COLO668 (cell line): ENCODE data around the gene NFX1.
"Not testable (repeated sequence)": the region's sequence is repeated elsewhere in the genome, so short reads cannot be mapped to it uniquely, and the experiment has no call there.

Experiments
- DNase-seq: peaks from one replicate; lab custom pipeline; 2025; ENCODE audit not compliant: unreplicated experiment; lab: John Stamatoyannopoulos, UW

Gene NFX1

DNA sequence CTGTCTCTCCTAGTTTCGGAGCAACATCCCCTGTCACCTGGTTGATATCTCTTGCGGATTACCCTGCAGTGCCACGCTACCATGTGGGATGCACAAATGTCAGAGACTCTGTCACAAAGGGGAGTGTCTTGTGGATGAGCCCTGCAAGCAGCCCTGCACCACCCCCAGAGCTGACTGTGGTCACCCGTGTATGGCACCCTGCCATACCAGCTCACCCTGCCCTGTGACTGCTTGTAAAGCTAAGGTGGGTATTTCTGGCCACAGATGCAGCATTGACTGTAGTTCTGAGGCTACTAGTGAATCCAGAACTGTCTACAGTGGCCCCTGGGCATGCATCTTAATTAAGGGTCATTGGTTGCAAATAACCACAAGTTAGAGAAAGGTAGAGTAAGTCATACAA is 61.2 kb downstream of the NFX1 start:
- no peak for DNase-seq

DNA sequence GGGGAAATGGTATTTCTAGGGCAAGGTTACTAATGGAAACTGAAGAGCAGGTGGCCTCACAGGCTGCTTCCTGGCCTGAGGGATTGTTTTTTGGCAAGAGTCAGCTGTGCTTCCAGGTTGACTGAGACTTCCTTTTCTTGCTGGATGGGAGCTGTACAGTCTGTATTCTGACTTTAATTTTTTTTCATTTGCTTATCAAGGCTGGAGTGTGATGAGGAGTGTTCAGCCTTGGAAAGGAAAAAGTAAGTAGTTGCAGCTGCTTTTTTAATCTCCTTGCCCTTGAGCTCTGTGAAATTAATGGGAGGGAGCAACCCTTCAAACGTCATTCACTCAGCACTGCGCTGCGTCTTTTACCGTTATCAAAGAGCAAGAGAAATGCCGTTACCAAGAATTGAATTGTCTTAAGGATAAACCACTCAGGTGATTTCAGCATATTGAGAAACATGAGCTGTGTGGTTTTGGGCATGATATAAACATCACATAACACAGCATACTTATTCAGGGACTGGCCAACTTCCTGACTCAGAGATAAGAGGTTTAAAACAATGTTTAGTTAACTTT is 64.4 kb downstream of the NFX1 start:
- DNase-seq, result no peak

DNA sequence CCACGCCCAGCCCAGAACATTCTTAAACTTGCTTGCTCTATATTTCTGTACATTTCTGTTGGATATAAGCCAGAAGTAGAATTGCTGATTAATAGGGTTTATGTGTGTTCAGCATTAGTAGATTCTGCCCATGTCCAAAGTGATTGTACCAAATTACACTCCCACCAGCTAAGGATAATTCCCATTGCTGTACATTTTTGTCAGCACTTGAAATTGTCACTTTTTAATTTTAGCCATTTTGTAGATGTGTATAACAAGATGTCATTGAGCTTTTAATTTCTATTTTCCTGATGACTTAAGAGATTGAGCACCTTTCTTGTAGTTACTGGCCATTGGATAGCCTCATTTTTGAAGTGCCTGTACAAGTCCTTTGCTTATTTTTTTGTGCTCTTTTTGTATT is 65.6 kb downstream of the NFX1 start:
- DNase-seq, result no peak

DNA sequence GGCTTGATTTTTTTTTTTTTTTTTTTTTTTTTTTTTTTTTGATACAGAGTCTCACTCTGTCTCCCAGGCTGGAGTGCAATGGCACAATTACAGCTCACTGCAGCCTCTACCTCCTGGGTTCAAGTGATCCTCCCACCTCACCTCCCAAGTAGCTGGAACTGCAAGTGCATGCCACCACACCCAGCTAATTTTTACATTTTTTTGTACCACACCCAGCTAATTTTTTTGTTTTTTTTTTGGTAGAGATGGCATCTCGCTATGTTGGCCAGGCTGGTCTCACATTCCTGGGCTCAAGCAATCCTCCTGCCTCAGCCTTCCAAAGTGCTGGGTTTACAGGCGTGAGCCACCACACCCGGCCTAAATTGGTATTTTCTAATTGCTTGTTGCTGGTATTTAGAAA is 68.3 kb downstream of the NFX1 start:
- not testable (repeated sequence) for DNase-seq

DNA sequence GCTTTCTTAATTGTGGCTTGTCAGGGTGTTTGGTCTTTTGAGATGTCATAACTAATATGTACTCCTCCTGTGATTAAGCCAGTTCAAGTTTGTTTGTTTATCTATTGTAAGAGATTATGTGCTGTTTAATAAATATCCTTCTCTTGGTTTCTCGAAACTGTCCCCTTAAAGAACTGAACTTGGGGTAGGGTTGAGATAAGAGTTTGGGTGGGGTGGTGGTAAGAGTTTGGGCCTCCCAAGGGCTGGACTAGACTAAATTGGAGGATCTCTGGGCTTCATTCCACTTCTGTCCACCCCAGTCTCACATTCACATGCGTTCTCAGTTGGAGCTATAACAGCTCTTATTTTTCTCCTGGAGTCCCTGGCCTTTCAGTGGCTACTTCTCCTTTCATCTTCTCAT is 73.8 kb downstream of the NFX1 start:
- DNase-seq, result no peak

DNA sequence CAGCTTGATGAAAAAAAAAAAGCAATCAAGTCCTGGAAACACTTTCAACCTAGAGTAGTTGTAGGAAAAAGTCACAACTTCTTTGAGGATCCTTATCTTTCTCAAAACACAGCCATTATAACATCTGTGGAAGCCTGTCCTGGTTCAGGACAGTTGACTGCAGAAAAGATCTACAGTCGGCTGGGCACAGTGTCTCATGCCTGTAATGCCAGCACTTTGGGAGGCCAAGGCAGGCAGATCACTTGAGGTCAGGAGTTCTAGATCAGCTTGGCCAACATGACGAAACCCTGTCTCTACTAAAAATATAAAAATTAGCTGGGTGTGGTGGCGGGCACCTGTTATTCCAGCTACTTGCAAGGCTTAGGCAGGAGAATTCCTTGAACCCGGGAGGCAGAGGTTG is 74.5 kb downstream of the NFX1 start:
- not testable (repeated sequence) for DNase-seq

DNA sequence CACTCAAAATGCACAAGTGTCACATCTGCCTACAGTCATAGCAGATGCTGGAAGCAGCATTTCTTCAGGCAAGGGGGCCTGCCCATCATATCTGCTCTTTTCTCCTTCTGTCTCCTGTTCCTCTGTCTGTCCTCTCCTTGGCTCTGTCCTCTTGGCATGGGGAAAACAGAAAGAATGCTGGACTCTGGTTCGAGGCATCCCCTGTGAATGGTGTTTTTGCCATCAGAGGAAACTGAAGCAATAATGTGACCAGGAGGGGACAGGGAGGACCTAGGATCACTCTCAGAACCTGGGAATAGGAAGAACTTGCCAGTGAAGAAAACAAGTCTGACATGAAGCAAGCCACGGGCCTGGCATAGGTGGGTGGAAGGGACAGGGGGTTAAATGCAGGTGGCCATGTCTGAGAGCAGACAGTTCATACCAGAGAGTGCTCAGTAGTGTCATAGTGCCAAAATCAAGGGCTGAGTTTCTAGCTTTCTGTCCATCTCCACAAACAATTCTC is 76.7 kb downstream of the NFX1 start:
- DNase-seq, result no peak

DNA sequence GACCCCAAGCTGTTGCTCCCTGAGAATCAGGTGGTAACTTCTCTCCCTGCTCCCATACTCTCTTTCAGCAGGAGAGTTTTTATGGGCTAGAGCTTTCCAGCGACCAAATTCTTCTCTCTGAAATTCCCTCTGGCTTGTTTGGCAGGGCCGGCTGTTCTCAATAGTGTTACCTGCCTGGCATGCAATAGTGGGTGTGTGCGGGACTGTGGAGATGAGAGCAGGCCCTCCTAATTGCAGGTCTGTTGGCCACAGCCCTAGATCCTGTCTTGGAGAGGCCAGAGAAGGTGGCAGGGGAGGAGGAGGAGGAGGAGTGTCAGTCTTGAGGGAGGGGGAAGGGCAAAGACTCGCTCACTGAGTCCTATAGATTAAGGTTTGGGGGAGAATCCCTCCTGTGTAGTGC is 82.6 kb downstream of the NFX1 start:
- DNase-seq, result no peak

DNA sequence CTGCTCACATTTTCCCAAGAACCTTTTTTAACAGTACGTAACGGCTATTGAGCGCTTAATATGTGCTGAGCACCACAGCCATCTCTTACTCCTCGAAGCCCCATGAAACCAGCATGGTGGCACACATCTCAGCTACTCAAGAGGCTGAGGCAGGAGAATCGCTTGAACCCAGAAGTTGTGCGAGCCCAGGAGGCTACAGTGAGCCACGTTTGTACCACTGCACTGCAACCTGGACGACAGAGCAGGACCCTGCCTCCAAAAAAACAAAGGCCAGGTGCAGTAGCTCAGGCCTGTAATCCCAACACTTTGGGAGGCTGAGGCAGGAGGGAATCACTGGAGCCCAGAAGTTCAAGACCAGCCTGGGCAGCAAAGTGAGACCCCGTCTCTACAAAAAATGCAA is 83.9 kb downstream of the NFX1 start:
- DNase-seq, result no peak

DNA sequence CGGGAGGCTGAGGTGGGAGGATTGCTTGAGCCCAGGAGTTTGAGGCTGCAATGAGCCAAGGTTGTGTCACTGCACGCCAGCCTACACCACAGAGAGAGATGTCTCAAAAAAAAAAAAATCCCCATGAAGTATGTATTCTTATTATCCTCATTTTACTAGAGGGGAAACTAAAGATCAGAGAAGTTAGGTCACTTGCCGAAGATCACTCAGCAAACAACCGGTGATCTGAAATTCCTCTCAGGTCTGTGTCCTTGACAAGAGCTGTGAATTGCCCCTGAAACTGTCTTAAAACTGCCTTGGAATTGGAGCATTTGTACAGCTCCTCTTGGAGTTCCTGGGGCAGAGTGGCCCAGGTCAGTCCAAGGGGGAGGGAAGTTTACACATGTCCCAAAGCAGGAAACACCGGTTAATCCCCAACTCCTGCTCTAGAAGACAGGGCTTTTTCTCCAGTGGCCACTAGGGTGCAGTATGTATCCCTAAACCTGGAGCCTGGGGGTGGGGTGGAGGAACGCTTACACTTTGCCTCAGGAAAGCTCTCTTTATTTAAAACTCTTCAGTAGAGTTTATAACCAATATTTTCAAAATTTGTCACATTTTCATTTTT is 84.4 kb downstream of the NFX1 start:
- peak; percentile 62 for DNase-seq

DNA sequence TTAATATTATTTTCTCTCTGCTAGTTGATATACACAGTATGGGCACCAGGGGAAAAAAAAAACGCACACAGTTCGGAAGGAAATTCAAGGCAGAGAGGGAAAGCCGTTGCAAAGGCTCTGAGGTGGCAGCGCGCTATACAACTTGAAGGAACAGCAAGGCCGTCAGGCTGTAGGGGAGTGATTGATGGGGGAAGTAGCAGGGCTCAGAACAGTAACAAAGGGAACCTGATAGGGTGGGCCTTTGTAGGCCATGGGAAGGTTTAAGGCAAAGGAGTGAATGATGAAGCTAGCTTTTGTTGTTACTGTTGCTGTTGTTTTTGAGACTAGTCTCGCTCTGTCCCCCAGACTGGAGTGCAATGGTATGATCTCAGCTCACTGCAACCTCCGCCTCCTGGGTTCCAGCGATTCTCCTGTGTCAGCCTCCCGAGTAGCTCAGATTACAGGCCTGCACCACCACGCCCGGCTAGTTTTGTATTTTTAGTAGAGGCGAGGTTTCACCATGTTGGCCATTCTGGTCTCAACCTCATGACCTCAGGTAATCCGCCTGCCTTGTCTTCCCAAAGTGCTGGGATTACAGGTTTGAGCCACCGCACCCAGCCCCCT is 85.0 kb downstream of the NFX1 start:
- DNase-seq, result no peak

DNA sequence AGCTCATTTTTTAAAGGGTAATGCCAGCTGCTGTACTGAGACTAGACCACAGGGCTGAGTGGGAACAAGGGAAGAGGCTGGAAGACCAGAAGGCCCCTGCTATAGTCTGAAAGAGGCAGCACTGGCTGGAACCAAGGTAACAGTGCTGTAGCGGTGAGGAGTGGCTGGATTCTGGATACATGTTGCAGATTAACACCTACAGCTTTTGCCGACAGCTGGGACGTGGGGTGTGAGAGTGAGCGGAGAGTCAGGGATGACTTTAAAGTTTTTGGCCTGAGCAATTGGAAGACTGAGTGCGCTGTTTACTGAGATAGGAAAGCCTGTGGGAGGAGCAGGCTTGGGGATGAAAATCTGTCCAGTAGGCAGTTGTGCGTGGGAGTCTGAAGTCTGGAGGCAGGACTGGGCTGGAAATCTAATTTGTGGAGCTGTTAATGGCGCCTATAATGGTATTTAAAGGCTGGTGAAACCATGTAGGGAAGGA is 85.6 kb downstream of the NFX1 start:
- DNase-seq, result no peak

DNA sequence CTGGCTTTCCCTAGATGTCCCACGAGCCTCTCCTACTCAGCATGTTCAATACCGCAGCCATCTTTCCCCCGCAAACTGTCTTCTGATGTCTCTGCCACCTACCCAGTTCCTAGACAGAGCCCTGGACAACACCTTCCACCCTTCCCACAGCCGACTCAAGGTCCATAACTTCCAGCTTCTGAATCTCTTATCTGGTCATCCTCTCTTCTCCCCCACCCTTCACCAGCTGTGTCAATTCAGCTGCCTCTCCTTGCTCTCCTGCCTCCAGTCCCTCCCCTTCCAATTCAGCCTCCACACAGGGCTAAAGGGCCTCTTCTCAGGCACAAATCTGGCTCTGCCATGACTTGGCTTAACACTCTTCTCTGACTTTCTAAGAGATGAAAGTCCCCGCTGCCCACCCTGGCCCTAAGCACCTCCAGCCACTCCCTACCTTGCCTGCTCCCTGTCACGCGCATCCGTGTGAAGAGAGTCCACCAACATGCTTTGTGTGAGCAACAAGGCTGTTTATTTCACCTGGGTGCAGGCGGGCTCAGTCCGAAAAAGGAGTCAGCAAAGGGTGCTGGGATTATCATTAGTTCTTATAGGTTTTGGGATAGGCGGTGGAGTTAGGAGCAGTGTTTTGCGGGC is 86.9 kb downstream of the NFX1 start:
- DNase-seq, result no peak

DNA sequence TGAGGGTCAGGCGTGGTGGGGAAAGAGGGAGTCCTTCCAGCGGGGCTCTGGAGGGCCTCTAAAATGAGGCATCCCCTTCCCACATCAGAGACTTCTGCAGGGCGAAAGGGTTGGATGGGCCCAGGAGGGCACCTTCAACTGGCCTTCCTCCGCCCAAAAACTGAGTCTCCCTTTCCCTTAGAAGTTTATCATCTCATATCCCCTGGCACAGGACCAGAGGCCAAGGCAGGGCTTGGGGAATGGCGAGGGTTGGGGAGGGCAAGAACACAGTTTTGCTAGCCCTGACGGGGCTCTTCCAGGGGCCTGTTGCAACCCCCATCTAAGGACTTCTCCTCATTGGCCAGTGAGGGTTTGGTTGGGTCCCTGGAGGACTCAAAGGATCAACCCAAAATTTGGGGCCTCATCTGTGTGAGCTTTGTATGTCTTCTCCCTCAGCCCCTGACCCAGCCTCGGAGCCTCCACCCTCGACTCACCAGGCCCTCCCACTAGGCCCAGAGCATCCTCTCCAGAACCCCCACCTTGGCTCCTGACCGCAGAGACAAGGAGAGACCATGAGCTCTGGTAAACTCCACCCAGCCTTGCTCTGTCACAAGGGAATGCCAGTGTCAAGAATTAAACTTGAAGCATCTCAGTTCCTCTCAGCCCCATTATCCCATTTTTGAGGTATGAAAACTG is 87.9 kb downstream of the NFX1 start:
- DNase-seq, result no peak

DNA sequence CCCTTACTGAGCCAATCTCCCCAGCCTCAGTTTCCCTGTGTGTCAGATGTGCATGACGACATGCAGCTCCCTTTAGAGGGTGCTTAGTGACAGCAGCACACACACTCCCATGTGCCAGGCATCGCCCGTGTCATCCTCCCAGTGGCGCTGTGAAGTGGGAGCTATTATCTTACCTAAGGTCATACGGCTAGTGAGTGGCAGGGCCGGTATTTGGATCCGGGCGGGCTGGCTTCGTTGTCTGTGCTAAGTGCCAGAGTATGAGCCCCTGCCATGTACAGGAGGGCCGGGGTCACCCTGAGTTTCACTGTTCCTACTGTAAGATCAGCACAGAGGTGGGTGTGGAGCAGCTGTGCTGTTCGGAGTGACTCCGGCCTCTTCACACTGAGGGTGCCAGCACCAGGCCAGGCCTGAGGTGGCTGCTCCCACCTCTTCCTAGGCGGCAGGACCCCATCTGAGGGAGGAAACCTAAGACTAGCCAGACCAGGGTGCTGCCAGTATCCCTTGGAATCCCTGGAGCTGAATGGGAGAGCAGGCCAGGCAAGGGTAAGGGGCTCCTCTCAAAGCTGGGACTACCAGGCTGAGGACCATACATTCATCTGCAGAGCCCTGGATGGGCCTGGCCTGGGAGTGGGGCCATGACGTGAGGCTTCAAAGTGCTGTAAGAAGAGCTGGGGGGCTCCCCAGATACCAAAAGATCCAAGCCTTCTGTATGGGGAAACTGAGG is 89.5 kb downstream of the NFX1 start:
- DNase-seq, result no peak

DNA sequence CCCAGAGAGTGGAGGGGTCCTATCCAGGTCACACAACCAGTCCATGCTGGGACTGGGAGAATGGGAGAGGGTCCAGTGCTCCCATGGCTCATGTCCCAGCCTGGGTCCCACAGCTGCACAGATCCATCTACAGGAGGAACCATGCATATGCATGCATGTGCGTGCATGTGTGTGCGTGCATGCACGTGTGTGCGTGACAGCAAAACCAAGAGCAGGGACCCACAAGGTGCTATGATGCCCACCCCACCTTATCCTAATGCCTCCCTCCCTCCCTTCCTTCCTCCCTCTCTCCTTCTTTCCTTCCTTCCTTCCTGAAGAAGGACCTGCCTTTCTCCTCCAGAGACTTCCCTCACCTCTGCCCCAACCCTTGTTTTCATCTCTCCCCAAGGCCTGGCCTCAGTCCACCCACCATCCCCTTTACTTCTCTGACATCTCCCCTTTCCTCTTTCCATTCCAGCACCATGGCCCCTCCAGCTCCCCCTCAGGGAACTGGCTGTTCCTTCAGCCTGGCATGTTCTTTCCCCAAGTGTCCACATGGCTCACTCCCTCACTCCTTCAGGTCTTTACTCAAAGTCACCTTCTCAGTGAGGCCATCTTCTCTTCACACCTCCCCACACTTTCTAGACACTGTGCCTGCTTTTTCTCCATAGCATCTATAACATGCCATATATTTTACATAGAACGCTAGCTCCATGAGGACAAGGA is 90.2 kb downstream of the NFX1 start:
- DNase-seq, result no peak

DNA sequence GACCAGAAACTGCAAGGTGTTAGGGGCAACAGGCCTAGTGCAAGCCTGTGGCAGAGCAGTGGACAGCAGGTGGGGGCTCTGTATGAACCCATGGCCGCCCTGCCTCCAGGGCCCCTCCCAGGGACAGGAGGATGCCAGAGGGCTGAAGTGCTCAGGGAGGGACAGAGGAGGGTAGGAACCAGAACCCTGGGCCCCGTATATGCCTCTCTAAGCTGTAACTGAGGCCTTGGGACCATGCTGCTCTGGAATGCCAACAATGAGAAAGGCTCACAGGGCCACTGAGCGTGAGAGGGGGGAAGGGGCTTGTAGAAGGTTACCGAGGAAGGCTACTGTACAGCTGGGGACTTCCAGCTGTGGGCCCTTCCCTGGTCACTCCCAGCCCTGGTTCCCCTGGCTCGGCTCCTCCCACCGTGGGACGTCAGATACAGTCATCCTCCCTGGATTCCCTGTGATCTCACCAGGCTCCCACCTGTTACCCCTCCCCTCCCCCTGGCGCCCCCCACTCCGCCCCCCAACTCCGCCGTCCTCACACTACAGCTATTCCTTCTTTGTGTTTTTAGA is 91.0 kb downstream of the NFX1 start:
- no peak for DNase-seq

DNA sequence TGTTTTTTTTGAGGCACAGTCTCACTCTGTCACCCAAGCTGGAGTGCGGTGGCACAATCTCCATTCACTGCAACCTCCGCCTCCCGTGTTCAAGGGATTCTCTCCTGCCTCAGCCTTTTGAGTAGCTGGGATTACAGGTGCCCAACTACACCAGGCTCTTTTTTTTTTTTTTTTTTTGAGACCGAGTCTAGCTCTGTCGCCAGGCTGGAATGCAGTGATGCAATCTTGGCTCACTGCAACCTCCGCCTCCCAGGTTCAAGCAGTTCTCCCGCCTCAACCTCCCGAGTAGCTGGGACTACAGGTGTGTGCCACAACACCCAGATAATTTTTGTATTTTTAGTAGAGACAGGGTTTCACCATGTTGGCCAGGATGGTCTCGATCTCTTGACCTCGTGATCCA is 92.1 kb downstream of the NFX1 start:
- not testable (repeated sequence) for DNase-seq

DNA sequence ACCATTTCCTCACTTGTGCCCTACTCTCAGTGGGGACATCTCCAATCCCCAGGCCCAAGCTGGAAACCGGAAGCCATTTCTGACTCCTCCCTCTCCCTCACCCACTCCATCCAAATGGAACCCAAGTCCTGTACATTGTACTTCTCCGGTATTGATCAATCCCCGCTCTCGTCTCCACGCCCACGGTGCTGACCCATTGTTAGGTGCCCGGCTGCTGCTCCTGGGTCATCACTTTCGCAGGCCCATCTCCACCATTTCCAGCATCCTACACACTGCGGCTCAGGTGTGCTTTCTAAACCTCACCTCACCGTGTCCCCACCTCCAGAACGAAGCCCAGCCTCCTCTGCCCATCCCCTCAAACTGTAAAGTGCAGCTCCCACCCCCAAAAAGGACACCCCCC is 93.1 kb downstream of the NFX1 start:
- not testable (repeated sequence) for DNase-seq

DNA sequence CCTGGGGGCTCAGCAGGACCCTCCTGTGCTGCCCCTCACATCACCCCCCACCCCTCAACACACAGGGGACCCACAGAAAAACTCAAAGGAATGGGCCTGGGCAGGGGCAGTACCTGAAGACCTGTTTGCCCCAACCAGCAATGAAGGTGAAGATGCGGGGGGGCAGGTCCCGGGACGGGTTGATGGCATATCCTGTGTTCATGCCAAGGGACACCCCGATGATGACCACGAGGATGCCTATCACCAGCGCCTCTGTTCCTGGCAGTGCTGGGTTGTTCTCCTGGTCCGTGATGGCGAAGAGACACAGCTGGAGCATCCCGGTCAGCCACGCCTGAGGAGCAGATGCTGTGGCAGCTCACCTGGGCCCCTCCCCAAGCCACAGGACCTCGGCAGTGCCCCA is 95.2 kb downstream of the NFX1 start:
- DNase-seq, result not testable (repeated sequence)
